ENCODE data around the gene IFIT2.

Gene IFIT2

DNA sequence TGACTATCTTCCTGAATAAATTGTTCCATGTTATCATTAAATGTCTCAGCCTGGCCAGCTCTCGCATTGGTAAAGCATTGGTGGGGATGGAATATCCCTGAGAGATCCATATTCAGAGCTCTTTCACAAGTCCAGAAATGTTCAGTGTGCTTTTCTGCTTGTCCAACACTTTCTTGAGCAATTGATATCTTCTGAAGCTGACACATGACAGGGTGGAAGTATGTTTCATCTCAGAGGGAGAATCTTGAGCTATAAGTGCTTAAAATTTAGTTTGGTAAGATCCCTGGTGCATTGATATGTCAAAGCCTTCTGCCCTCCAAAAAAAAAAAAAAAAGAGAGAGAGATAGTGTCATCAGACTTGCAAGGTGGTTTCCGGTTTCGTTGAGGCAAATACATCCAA is 33.4 kb downstream of the IFIT2 start:
- no peaks in the 10 kb centered on the region for H3K27me3 ChIP-seq (ENCODE audit: insufficient read depth, low read length, poor library complexity, severe bottlenecking)
- H3K79me2 ChIP-seq (ENCODE audit: insufficient read depth, low read length) = no peaks in the 10 kb centered on the region
- H3K9ac ChIP-seq (ENCODE audit: low read depth, low read length, poor library complexity, severe bottlenecking) = no peak overlapping the region
- H3K36me3 ChIP-seq (ENCODE audit: insufficient read depth, low read length) = no peaks in the 10 kb centered on the region
- no peak overlapping the region for H3K4me2 ChIP-seq (ENCODE audit: low read depth, low read length, poor library complexity, severe bottlenecking)
- H3K4me1 ChIP-seq (ENCODE audit: insufficient read depth, low read length, poor library complexity, severe bottlenecking) = peaks cover 30% of the 10 kb centered on the region
- no peak overlapping the region for H3K4me3 ChIP-seq (ENCODE audit: low read length, poor library complexity, severe bottlenecking)
- H3K9me3 ChIP-seq (ENCODE audit: insufficient read depth, low read depth, low read length) = no peaks in the 10 kb centered on the region
- TF ChIP-seq, protein P1, sequence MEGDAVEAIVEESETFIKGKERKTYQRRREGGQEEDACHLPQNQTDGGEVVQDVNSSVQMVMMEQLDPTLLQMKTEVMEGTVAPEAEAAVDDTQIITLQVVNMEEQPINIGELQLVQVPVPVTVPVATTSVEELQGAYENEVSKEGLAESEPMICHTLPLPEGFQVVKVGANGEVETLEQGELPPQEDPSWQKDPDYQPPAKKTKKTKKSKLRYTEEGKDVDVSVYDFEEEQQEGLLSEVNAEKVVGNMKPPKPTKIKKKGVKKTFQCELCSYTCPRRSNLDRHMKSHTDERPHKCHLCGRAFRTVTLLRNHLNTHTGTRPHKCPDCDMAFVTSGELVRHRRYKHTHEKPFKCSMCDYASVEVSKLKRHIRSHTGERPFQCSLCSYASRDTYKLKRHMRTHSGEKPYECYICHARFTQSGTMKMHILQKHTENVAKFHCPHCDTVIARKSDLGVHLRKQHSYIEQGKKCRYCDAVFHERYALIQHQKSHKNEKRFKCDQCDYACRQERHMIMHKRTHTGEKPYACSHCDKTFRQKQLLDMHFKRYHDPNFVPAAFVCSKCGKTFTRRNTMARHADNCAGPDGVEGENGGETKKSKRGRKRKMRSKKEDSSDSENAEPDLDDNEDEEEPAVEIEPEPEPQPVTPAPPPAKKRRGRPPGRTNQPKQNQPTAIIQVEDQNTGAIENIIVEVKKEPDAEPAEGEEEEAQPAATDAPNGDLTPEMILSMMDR (conservative IDR thresholded peaks at IDR 0.05; ENCODE audit: low read length) = no peak
- no peak for TF ChIP-seq EZH2phosphoT487 (IDR thresholded peaks at IDR 0.05; ENCODE audit: borderline replicate concordance)
- H3F3A ChIP-seq (ENCODE audit: low read depth) = no peaks in the 10 kb centered on the region
- no peaks in the 10 kb centered on the region for H4K20me1 ChIP-seq (ENCODE audit: insufficient read depth, low read length, poor library complexity, severe bottlenecking)
- no peaks in the 10 kb centered on the region for H3K9me2 ChIP-seq (replicated peaks; ENCODE audit: low read depth, low read length)
- H2AFZ ChIP-seq (ENCODE audit: low read length) = no peak overlapping the region

DNA sequence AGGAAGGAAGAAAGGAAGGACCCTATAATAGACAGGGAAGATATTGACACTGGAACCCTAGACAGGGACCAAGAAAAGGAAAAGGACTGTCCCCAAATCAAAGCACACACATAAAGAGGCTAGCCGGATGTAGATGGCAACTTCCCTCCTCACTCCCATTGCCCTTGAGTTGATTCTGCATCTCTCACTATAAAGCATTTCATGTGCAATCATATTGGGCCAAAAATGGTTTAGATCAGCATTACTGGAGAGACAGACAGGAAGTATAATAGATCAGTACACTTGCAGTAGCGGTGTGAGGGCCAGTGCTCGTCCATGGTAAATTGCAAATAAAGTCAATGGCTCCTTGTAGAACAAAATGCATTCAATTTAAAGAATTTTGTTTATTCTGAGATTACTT is 34.4 kb downstream of the IFIT2 start:
- Histone ChIP-seq H3F3A (ENCODE audit: low read depth) (no peaks in the 10 kb centered on the region), H3K79me2 (ENCODE audit: insufficient read depth, low read length) (no peaks in the 10 kb centered on the region), H3K4me1 (ENCODE audit: insufficient read depth, low read length, poor library complexity, severe bottlenecking) (peaks cover 25% of the 10 kb centered on the region), H2AFZ (ENCODE audit: low read length) (no peak overlapping the region), H3K36me3 (ENCODE audit: insufficient read depth, low read length) (no peaks in the 10 kb centered on the region), H4K20me1 (ENCODE audit: insufficient read depth, low read length, poor library complexity, severe bottlenecking) (no peaks in the 10 kb centered on the region), H3K27me3 (ENCODE audit: insufficient read depth, low read length, poor library complexity, severe bottlenecking) (no peaks in the 10 kb centered on the region), H3K9me2 (replicated peaks; ENCODE audit: low read depth, low read length) (no peaks in the 10 kb centered on the region), H3K4me3 (ENCODE audit: low read length, poor library complexity, severe bottlenecking) (no peak overlapping the region), H3K9me3 (ENCODE audit: insufficient read depth, low read depth, low read length) (no peaks in the 10 kb centered on the region), H3K9ac (ENCODE audit: low read depth, low read length, poor library complexity, severe bottlenecking) (no peak overlapping the region), H3K4me2 (ENCODE audit: low read depth, low read length, poor library complexity, severe bottlenecking) (no peak overlapping the region)
- no peak for TF ChIP-seq EZH2phosphoT487 (IDR thresholded peaks at IDR 0.05; ENCODE audit: borderline replicate concordance)

DNA sequence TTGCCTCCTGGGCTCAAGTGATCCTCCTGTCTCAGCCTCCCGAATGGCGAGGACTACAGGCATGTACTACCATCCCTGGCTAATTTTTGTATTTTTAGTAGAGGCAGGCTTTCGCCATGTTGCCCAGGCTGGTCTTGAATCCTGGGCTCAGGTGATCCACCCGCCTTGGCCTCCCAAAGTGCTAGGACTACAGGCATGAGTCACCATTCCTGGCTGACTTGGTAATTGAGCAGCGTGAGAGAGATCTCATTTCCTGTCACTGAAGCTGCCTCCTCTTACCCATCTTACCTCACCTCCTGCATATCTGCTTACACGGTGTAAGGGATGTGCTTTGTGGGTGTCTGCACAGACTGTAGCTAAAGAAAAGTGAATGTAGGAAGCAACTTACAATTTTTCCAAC is 35.6 kb downstream of the IFIT2 start:
- Histone ChIP-seq H3K4me2 (ENCODE audit: low read depth, low read length, poor library complexity, severe bottlenecking) (no peak overlapping the region), H3K4me1 (ENCODE audit: insufficient read depth, low read length, poor library complexity, severe bottlenecking) (peaks cover 18% of the 10 kb centered on the region), H4K20me1 (ENCODE audit: insufficient read depth, low read length, poor library complexity, severe bottlenecking) (no peaks in the 10 kb centered on the region), H3K4me3 (ENCODE audit: low read length, poor library complexity, severe bottlenecking) (no peak overlapping the region), H3K79me2 (ENCODE audit: insufficient read depth, low read length) (no peaks in the 10 kb centered on the region), H3F3A (ENCODE audit: low read depth) (no peaks in the 10 kb centered on the region), H2AFZ (ENCODE audit: low read length) (no peak overlapping the region), H3K9me3 (ENCODE audit: insufficient read depth, low read depth, low read length) (no peaks in the 10 kb centered on the region), H3K27me3 (ENCODE audit: insufficient read depth, low read length, poor library complexity, severe bottlenecking) (no peaks in the 10 kb centered on the region), H3K36me3 (ENCODE audit: insufficient read depth, low read length) (no peaks in the 10 kb centered on the region), H3K9ac (ENCODE audit: low read depth, low read length, poor library complexity, severe bottlenecking) (no peak overlapping the region), H3K9me2 (replicated peaks; ENCODE audit: low read depth, low read length) (no peaks in the 10 kb centered on the region)
- TF ChIP-seq, protein P1 (conservative IDR thresholded peaks at IDR 0.05; ENCODE audit: low read length) = no peak
- TF ChIP-seq EZH2phosphoT487 (IDR thresholded peaks at IDR 0.05; ENCODE audit: borderline replicate concordance) = no peak

DNA sequence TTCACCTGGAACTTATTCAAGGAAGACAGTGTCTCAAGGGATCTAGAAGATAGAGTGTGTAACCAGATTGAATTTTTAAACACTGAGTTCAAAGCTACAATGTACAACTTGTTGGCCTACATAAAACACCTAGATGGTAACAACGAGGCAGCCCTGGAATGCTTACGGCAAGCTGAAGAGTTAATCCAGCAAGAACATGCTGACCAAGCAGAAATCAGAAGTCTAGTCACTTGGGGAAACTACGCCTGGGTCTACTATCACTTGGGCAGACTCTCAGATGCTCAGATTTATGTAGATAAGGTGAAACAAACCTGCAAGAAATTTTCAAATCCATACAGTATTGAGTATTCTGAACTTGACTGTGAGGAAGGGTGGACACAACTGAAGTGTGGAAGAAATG is 36.9 kb downstream of the IFIT2 start:
- Histone ChIP-seq H3K36me3 (ENCODE audit: insufficient read depth, low read length) (no peaks in the 10 kb centered on the region), H3K79me2 (ENCODE audit: insufficient read depth, low read length) (no peaks in the 10 kb centered on the region), H4K20me1 (ENCODE audit: insufficient read depth, low read length, poor library complexity, severe bottlenecking) (no peaks in the 10 kb centered on the region), H3K9me3 (ENCODE audit: insufficient read depth, low read depth, low read length) (no peaks in the 10 kb centered on the region), H3K27me3 (ENCODE audit: insufficient read depth, low read length, poor library complexity, severe bottlenecking) (no peaks in the 10 kb centered on the region), H3K4me3 (ENCODE audit: low read length, poor library complexity, severe bottlenecking) (no peak overlapping the region), H3K4me2 (ENCODE audit: low read depth, low read length, poor library complexity, severe bottlenecking) (no peak overlapping the region), H3F3A (ENCODE audit: low read depth) (no peaks in the 10 kb centered on the region), H2AFZ (ENCODE audit: low read length) (no peak overlapping the region), H3K9me2 (replicated peaks; ENCODE audit: low read depth, low read length) (no peaks in the 10 kb centered on the region), H3K4me1 (ENCODE audit: insufficient read depth, low read length, poor library complexity, severe bottlenecking) (peaks cover 5% of the 10 kb centered on the region), H3K9ac (ENCODE audit: low read depth, low read length, poor library complexity, severe bottlenecking) (no peak overlapping the region)
- TF ChIP-seq EZH2phosphoT487 (IDR thresholded peaks at IDR 0.05; ENCODE audit: borderline replicate concordance) = no peak
- TF ChIP-seq, protein P1 (conservative IDR thresholded peaks at IDR 0.05; ENCODE audit: low read length) = no peak
